K562 (cell line): ENCODE measurements around the gene P2RY6. TPM values are rescaled to one million over a fixed set of nuclear protein-coding genes. Genes with fewer than 3 reads are reported as not detected.

Source experiments
- ATAC-seq: fragments of 200-7000 bp; cut with Tn5 transposase; 3 replicates; pipeline ENCODE4 v1.9.1; 2020; ENCODE audit warnings: moderate library complexity
- BruUV-seq: library from RNA; stranded (reverse); fragments of 400-500 nt; replicated peaks from 2 replicates; lab custom pipeline; 2021; lab: Mats Ljungman, UMichigan
- CTCF ChIA-PET: fragments of 300-600 bp; formaldehyde crosslinking; extraction: SDS; loops from one replicate; lab custom pipeline; 2021; ENCODE audit warnings: low intra/inter-chr PET ratio; lab: Yijun Ruan, JAX
- POLR2A ChIA-PET: fragments of 300-600, 350-650 bp; sonication (Branson Sonifier 250); formaldehyde crosslinking; extraction: SDS; loops from one replicate; lab custom pipeline; 2021; ENCODE audit warnings: antibody characterized with exemption, inconsistent platforms; lab: Yijun Ruan, JAX
- DNase-seq, 4 experiments: peaks; one replicate each; pipeline versions ENCODE4 v3.0.0 to v3.0.0-alpha.2; 2011 to 2018; ENCODE audit warnings: low spot score in 3 of 4, mixed read lengths in 3 of 4; ENCODE audit errors: extremely low read depth in 1 of 4
- FAIRE-seq: peaks from 2 replicates; lab custom pipeline; 2011; peaks lifted over from hg19 to GRCh38; lab: Jason Lieb, UNC
- H2AFZ ChIP-seq: 2 replicates; pipeline ENCODE4 v1.6.0; 2011; ENCODE audit warnings: low read depth, low read length, control low read depth, inconsistent platforms
- H3K27ac ChIP-seq: fragments of 200-600 bp; 3 replicates; pipeline ENCODE4 v1.8.0; 2011; ENCODE audit warnings: low read depth, mild to moderate bottlenecking, control low read depth, inconsistent platforms, low read length, moderate library complexity, mixed read lengths; ENCODE audit errors: extremely low read depth
- H3K27me3 ChIP-seq, 2 experiments: fragments of 300-600 bp in 1 of 2; 2 replicates in 1 of 2; 3 replicates in 1 of 2; pipeline versions ENCODE4 v1.6.0 to v1.8.0; 2011; ENCODE audit warnings: inconsistent platforms in 2 of 2, low read length in 2 of 2, mild to moderate bottlenecking in 1 of 2, mixed read lengths in 1 of 2, moderate library complexity in 1 of 2; ENCODE audit not compliant: control insufficient read depth in 2 of 2, insufficient read depth in 2 of 2
- H3K36me3 ChIP-seq: fragments of 300-600 bp; 3 replicates; pipeline ENCODE4 v1.8.0; 2011; ENCODE audit warnings: mild to moderate bottlenecking, low read length, inconsistent platforms; ENCODE audit not compliant: control insufficient read depth, insufficient read depth
- H3K4me1 ChIP-seq, 2 experiments: fragments of 200-600 bp in 1 of 2; replicated peaks in 1 of 2; 2 replicates in 1 of 2; 3 replicates in 1 of 2; pipeline versions ENCODE4 v1.5.1 to v1.8.0; 2011; ENCODE audit warnings: inconsistent platforms in 2 of 2, low read length in 2 of 2, mild to moderate bottlenecking in 1 of 2, mixed read lengths in 1 of 2, moderate library complexity in 1 of 2; ENCODE audit not compliant: control insufficient read depth in 2 of 2, insufficient read depth in 2 of 2
- H3K4me2 ChIP-seq: 2 replicates; pipeline ENCODE4 v1.6.1; 2011; ENCODE audit warnings: low read length, control low read depth, inconsistent platforms, mixed read lengths; ENCODE audit not compliant: insufficient read depth
- H3K4me3 ChIP-seq: fragments of 200-600 bp; sonication (generic), shearing (Covaris generic); 2 replicates; pipeline ENCODE4 v1.5.1; 2016; ENCODE audit warnings: control low read depth, inconsistent platforms
- H3K79me2 ChIP-seq: fragments of 200-600 bp; 3 replicates; pipeline ENCODE4 v1.8.0; 2011; ENCODE audit warnings: low read length, inconsistent platforms; ENCODE audit not compliant: control insufficient read depth, insufficient read depth
- H3K9ac ChIP-seq, 2 experiments: 2 replicates each; pipeline versions ENCODE4 v1.6.0 to v1.6.1; 2011; ENCODE audit warnings: low read depth in 2 of 2, low read length in 2 of 2, control low read depth in 1 of 2, inconsistent platforms in 1 of 2, mild to moderate bottlenecking in 1 of 2, mixed read lengths in 1 of 2; ENCODE audit not compliant: insufficient read depth in 1 of 2
- H3K9me1 ChIP-seq: one replicate; pipeline ENCODE4 v1.6.0; 2011; ENCODE audit warnings: inconsistent platforms, mild to moderate bottlenecking, low read length, moderate library complexity; ENCODE audit not compliant: control insufficient read depth, insufficient read depth
- H3K9me3 ChIP-seq: replicated peaks from 2 replicates; pipeline ENCODE4 v1.5.1; 2011; ENCODE audit warnings: low read depth, low read length, inconsistent platforms; ENCODE audit not compliant: control insufficient read depth, insufficient read depth
- H4K20me1 ChIP-seq: replicated peaks from 2 replicates; pipeline ENCODE4 v1.6.1; 2011; ENCODE audit warnings: low read length, inconsistent platforms, mixed read lengths; ENCODE audit not compliant: control insufficient read depth, insufficient read depth
- CSDE1 ChIP-seq, 2 experiments: fragments of 450-650 bp; IDR thresholded peaks; 2 replicates each; pipeline ENCODE4 v1.6.1; 2016; ENCODE audit warnings: mild to moderate bottlenecking in 1 of 2
- ELK3 ChIP-seq: fragments of 450-650 bp; formaldehyde crosslinking; IDR thresholded peaks from 2 replicates; pipeline ENCODE4 v1.4.0; 2020; ENCODE audit warnings: mild to moderate bottlenecking
- ZNF561 ChIP-seq: fragments of 450-650 bp; formaldehyde crosslinking; conservative IDR thresholded peaks from 2 replicates; pipeline ENCODE4 v1.4.0; 2020; ENCODE audit warnings: mild to moderate bottlenecking, moderate library complexity
- WGBS: fragments of 100-300 bp; shearing (Covaris generic); methylation state at CpG from one replicate; pipeline ENCODE4 v1.1.6; 2016; ENCODE audit warnings: low coverage, mixed read lengths; ENCODE audit not compliant: insufficient coverage; ENCODE audit errors: missing lambda C conversion rate; 5-methylcytosine and 5-hydroxymethylcytosine counted together
- in situ Hi-C: fragments of 300-500 bp; cut with MboI; formaldehyde crosslinking; loops from 4 replicates; pipeline ENCODE4 v1.15.0; 2018; ENCODE audit warnings: inconsistent platforms, mixed read lengths
- intact Hi-C: fragments of 100-400 bp; cut with micrococcal nuclease; formaldehyde crosslinking; loops from 2 replicates; pipeline ENCODE4 v1.14.2; 2022
- polyA plus RNA-seq, 8 experiments: library from polyadenylated mRNA; depleted of rRNA in 4 of 8; stranded (reverse) in 5 of 8; unstranded in 3 of 8; fragments of >200 nt; fragmentation: Nextera tagmentation in 2 of 8; fragmentation: Illumina TruSeq in 1 of 8; extraction: Ambion mirVana in 2 of 8; extraction: Trizol in 1 of 8; gene quantifications; 2 replicates each; pipeline versions ENCODE4 v1.2.1 to v1.2.3, GENCODE V29; 2011 to 2014; ENCODE audit warnings: inconsistent platforms in 1 of 8, missing spikeins in 1 of 8
- total RNA-seq, 7 experiments: library from RNA; depleted of rRNA in 6 of 7; stranded (reverse); fragments of >200 nt in 6 of 7; fragmentation: Illumina TruSeq in 2 of 7; extraction: Trizol in 2 of 7; gene quantifications; 2 replicates each; pipeline versions ENCODE4 v1.2.1 to v1.2.3, GENCODE V29; 2011 to 2021; ENCODE audit warnings: low replicate concordance in 1 of 7

P2RY6 gene
- total and polyA plus RNA-seq, 9 of the 15 experiments (the other 6 are each of a cell fraction or from before 2014, with no cell fraction given): not detected

- intact Hi-C loops: no loop called here
- 20% methylated on average over 33 of the region's 35 CpGs for WGBS
- FAIRE-seq: no peak
- H3K4me1 ChIP-seq: peaks cover 0 to 10% of the 10 kb centered on the region in 2 experiments; a peak in 2 of 5 replicates
- H3K9me1 ChIP-seq: no peaks in the 10 kb centered on the region
- no peaks in the 10 kb centered on the region for H3K9me3 ChIP-seq
- TF ChIP-seq CSDE1 (IDR thresholded peaks at IDR 0.05) (no peak), ZNF561 (CRISPR knock-in tag) (no peak), ELK3 (CRISPR knock-in tag) (no peak)
- TF ChIP-seq, all 486 proteins: peak for 0
- Histone ChIP-seq H3K27me3 (peaks cover 26 to 39% of the 10 kb centered on the region in 2 experiments), H3K4me2 (no peak overlapping the region), H3K9ac (no peak overlapping the region; a peak in 1 of 4 replicates), H3K79me2 (no peaks in the 10 kb centered on the region), H3K36me3 (no peaks in the 10 kb centered on the region), H4K20me1 (peaks cover 9% of the 10 kb centered on the region), H3K4me3 (no peak overlapping the region), H2AFZ (no peak overlapping the region), H3K27ac (no peak overlapping the region)
- ChIA-PET POLR2A (interaction anchor here (0.6 to 0.7 kb wide), 2 partner anchors 18 to 353 kb away, joined by 3 read pairs; no protein-coding TSS in a partner anchor), CTCF (interaction anchor here (2.2 kb wide), 1 partner anchor 97 kb away, joined by 7 read pairs; no protein-coding TSS in a partner anchor)
- ATAC-seq (no peak), DNase-seq (no peak)
- BruUV-seq: no TSS peak
- in situ Hi-C loops: no loop called here
Measured at GRCh38 chr11:73296501-73297230, 24.5 kb downstream of the P2RY6 start.
